WI38 (cell line): Measurements from ENCODE around the gene NXPH4.

Experiments used
- H3K4me3 ChIP-seq: 2 replicates; pipeline ENCODE4 v1.5.1; 2011; ENCODE audit warnings: low read depth, mild to moderate bottlenecking, control low read depth, low read length
- TF ChIP-seq, protein P1 (sequence below): IDR thresholded peaks from 2 replicates; pipeline ENCODE4 v1.5.1; 2012; ENCODE audit warnings: low read depth, mild to moderate bottlenecking, control low read depth, low read length

NXPH4 gene

DNA sequence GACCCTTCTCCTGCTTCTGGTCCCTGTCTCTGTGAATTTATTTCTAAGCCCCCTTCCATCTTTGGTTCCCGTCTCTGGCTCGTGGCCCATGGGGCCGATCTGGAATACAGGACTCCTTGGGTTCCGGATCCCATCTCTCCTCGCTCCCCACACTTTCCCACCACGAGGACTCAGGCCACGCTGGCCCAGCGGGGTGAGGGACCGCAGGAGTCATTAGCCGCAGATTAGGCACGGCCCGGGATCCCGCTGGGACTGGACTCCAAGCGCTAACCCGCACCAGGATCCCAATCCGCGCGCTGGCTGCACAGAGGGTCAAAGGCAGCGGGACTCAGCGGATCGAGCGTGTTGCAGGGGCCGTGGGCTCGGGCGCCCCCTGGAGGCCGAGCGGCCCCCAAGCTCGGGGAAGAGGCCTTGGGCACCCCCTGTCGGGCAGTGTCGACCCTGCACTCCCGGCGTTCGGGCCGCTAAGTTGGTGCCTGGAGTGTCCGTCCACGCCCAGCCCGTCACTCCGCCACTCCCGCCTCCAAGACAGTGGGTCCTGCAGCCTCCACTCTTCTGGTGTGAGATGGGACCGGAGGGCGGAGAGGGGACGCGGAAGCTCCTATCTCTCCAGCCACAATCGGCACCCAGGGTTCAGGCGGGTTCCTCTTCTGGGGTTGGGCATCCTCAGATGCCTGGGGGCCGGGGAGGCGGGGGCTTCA is 22.4 kb downstream of the NXPH4 start:
- peak overlapping the region; percentile 76 for H3K4me3 ChIP-seq

DNA sequence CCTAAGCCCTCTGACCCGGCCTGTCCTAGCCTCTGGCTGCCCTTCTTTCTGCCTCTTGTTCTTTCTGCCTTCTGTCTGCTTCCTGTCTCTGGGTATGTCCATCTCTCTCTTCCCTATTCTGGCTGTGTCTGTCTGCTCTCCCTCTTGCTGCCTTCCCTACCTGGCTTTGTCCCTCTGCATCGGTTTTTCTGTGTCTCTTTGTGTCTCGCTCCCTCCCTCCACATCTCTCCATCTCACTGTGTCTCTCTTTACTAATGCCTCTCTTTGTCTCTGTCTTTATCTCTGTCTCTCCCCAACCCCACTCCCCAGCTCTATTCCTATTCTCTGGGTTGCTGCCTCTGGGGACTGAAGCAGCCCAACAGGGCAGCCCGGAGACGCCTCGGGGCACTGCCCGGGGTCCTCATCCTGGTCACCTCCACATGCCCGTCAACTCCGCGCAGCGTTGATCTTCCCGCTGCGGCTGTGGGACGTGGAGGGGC is 23.0 kb downstream of the NXPH4 start:
- TF ChIP-seq, protein P1, sequence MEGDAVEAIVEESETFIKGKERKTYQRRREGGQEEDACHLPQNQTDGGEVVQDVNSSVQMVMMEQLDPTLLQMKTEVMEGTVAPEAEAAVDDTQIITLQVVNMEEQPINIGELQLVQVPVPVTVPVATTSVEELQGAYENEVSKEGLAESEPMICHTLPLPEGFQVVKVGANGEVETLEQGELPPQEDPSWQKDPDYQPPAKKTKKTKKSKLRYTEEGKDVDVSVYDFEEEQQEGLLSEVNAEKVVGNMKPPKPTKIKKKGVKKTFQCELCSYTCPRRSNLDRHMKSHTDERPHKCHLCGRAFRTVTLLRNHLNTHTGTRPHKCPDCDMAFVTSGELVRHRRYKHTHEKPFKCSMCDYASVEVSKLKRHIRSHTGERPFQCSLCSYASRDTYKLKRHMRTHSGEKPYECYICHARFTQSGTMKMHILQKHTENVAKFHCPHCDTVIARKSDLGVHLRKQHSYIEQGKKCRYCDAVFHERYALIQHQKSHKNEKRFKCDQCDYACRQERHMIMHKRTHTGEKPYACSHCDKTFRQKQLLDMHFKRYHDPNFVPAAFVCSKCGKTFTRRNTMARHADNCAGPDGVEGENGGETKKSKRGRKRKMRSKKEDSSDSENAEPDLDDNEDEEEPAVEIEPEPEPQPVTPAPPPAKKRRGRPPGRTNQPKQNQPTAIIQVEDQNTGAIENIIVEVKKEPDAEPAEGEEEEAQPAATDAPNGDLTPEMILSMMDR, result no peak
- H3K4me3 ChIP-seq, result peak overlapping the region; percentile 76

More for the DNA sequence above, 22.4 kb downstream of the NXPH4 start:
- TF ChIP-seq, protein P1, result peak; percentile 100

DNA sequence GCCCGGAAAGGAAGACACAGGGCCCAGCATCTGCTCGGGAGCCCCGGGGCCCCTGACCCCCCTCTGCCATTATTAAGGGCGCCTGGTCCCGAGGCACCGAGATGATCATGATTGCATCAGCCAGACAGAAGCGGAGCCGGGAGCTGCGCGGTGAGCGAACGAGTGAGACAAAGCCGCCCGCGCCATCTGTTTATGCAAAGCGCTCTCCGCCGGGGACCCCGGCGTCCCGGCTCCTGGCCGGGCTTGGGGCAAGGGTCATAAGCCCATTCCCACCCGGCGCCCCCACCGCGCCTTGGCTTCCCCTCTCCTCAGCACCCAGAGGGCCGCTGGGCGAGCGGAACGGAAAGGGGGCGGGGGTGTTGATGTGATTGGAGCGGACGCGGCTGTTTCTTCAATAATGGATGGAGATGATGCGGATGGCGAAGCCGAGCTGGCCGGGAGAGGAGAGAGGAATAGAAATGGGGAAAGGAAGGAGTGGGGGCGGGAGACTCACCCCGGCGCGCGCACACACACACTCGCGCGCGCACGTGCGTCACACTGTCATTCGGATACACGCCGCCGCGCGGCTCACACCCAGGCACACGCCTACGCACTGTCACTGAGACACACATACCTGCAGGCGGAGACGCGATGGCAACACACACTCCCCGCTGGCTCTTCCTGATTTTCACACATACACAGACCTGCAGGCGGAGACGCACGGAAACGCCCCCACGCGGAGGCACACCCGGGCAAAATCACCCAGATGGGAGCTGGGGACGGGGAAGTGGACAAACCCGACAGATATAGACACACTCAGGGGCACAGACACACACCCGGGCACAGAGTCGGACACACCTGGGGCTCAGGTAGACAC is 23.7 kb downstream of the NXPH4 start:
- H3K4me3 ChIP-seq, result peak overlapping the region; percentile 76
- TF ChIP-seq, protein P1, result no peak

DNA sequence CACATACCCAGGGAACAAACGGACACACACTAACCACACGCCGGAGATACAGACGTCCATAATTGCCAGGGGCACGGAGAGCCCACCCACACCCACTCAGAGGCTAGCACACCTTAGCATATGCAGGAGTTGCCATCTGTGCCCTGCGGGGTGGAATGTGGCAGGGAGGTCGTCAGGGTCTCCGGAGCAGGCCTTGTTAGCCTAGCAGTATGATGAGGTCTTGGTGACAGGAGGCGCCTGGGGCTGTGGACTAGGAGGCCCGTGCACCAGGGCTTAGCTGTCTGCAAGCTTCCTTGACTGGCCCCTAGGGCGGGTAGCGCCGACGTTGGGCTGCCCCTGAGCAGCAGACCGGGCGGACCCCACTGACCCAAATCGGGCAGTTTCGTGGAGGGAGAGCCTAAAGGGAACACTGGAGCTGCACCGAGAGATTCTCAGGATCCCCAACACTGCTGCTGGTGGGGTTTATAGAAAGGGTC is 24.4 kb downstream of the NXPH4 start:
- TF ChIP-seq, protein P1, result no peak
- peak overlapping the region; percentile 76 for H3K4me3 ChIP-seq

DNA sequence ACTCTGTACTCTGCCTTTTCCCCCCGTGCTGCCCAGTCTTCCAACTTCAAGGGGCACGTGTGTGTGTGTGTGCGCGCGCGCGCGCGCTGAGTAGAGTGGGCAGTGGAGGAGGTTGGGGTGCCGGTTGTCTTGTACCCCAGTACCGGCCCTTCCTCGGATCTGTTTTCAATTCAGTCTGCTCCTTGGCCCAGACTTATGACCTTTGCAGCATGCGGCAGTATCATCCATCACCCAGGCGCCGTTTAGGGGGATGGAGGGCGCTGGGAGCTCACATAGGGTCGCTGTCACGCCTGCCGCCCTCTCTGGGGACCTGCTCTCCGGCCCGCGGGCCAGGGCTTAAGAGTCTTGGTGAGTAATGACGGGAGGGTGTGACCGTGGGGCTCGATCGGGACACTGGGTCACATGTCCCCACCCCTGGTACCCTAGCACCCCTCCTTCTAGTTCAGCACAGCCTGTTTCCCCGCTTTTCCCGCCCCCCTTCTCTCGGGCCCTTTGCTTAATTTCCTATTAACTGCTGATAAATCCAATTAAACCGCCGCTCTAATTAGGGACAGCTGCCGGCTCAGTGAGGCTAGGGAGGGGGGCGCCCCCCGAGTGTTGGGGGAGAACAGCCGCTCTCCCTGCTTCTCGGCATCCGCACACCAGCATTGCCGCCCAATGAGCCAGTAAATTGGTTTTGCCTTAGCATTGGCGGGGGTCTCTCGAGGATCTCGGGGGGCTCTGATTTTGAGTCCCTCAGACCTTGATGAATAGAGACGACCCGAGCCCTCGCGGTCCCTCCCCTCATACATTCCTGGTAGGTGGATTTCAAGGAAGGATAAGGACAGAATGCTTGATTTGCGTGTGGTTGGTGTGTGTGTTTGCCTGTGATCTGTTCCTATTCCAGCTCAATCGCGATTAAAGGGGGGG is 25.1 kb downstream of the NXPH4 start:
- peak overlapping the region; percentile 76 for H3K4me3 ChIP-seq
- TF ChIP-seq, protein P1, result no peak

DNA sequence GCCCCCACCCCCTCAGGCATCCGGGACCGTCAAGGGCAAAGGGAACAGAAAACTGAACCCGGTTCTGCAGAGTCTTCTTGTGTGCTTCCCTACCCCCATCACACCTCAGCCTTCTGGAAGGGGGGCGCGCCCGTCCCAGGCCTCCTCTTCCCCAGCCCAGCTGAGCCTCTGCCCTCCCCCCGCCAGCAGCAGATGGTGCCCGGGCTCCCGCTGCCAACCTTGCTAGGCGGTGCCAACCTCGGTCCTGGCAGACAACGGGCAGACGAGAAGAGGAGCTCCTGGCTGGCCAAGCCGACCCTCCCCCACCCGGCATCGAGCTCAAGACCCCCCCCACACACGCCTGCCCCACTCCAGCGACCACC is 25.7 kb downstream of the NXPH4 start:
- no peak overlapping the region for H3K4me3 ChIP-seq
- TF ChIP-seq, protein P1, result no peak
